HL-60/S4 (cell line): ENCODE data around the gene SAFB2.

ENCODE experiments used
- in situ Hi-C: fragments of 300-500 bp; cut with MboI; formaldehyde crosslinking; loops from 2 replicates; pipeline ENCODE4 v1.14.3; 2022; ENCODE audit warnings: low sequenced_read_pairs

The SAFB2 gene

DNA sequence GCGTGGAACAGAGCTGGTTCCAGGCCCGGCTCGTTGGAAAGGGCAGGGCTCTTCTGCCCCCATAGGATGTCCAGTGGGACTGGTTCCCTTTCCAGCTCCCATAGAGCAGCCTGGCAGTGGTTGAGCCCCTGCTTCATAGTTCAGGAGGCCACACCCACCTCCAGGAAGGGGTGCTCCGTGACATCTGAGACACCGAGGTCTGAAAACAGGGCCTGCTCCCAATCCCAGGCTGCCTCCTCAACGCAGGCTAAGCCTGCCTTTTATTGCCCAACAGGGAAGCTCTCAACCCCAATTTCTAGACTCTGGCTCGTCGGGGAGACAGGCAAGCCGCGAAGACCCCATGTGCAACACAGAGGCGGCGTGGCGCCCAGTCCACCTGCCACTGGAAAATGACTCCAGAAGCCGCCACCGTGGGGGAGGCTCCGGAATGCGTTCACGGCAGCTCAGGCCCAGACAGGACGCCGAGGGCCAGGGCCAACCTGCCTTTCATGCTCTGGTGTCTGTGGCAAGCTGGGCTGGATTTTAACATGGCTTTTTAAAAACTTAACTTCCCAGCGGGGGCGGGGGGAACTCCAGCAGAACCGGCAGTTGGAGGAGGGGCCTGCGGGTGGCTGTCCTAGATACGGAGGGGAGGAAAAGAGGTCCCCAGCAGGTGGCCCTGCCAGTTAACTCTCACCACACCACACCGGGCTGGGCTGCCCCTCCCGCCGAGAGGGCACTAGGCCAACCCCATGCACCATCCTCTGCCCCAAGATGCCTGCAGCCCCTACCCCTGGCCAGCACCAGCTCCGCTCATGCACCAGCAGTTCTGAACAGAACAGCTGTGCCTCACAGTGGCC, 36.9 kb downstream of the SAFB2 start:
- in situ Hi-C loops, result no loop called here

DNA sequence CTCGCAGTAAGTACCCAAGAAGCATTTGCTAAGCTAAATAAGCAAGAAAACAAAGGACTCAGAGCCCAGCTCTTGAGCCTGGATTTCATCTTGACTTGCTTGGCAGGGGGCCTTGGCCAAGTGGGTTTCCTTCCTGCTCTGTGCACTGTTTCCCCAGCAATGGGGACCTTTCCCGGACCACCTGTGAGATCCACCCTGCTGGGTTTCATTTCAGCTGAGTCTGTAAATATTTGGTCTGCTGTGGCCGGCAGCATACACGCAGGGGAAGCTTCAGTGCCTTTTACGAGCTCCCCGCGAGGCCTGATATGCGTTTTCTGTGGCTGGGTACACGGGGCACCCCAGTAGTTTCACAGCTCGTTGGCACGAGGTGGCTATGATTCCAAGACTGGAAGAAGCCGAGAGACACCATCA, 42.4 kb downstream of the SAFB2 start:
- in situ Hi-C loops, result no loop called here

DNA sequence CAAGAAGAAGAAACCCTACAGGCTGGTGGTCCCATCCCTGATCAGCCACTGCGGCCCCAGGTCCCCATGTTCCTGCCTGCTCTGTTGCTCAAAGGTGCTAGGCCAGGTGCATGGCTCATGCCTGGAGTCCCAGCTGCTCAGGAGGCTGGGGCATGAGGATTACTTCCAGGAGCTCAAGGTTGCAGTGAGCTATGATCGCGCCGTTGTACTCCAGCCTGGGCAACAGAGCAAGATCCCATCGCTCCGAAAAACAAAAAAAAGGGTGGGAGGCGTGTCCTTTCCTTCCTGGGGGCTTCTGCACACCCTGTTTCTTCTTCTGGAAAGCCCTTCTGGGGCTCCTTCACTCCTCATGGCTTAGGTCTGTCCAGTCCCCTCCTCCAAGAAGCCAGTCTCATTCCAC, 42.9 kb downstream of the SAFB2 start:
- in situ Hi-C loops, result no loop called here

DNA sequence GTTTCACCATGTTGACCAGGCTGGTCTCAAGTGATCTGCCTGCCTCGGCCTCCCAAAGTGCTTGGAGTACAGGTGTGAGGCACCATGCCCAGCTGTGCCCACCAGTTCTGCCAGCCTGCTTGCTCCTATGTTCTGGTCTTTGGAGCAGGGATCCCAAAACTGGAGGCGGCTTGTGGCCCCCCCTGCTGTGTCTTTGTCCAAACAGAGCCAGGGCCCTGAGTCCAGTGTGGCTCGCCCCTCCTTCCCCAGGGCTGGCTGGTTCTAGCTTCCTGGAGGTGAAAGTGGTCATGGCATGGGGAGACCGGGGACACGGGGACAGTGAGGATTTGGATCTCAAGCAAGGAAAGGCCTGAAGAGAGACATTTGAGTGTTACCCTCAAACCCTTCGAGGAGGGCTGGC, 43.3 kb downstream of the SAFB2 start:
- in situ Hi-C loops, result no loop called here

DNA sequence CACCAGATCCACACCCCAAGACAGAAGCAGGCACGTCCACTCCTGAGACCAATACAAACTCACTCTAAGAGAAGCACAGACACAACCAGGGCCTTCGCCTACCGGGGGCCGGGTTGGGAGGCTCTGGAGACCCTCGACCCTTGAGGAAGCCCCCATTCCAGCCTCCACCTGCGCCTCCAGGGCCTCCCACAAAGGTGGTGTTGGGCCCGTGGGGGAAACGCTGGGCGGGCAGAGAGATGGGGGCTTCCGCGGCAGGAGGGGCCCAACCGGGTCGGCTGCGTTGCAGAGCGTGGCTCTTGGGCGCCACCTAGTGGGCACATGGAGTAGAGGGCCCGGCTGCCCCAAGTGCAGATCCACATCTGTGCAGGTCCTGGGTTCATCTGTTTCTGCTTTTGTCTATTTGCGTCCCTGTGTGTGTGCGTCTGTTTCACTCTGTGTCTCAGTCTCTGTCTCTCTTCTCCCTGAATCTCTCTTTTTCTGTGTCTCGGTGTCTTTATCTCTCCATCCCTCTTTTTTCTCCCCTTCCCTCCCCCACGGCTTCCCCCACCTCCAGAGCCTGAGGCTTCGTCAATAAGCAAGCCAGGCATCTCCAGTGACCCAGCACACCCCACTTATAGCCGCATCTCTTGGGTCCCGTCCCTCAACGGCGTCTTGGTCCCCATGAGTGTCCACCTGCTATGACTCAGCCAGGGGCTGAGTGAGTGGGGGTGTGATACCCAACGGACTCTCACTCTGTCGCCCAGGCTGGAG, 44.3 kb downstream of the SAFB2 start:
- in situ Hi-C loops, result no loop called here

DNA sequence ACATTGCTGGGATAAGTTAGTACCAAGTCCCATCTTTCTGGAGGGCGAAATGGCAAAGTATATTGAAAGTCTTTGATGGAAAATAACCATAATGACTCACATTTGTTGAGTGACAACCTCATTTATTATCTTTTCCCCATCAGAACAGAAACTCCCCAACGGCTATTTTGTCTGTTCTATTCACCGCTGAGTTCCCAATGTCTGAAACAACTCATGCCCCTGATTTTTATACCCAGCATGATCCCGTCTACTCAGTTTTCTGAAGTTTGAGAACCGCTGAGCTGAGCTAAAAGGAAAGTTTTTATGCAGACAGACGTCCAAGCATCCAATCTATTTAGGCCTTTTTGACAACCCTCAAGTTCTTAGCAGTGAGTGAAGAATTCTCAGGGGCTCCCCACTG, 47.0 kb downstream of the SAFB2 start:
- in situ Hi-C loops, result no loop called here

DNA sequence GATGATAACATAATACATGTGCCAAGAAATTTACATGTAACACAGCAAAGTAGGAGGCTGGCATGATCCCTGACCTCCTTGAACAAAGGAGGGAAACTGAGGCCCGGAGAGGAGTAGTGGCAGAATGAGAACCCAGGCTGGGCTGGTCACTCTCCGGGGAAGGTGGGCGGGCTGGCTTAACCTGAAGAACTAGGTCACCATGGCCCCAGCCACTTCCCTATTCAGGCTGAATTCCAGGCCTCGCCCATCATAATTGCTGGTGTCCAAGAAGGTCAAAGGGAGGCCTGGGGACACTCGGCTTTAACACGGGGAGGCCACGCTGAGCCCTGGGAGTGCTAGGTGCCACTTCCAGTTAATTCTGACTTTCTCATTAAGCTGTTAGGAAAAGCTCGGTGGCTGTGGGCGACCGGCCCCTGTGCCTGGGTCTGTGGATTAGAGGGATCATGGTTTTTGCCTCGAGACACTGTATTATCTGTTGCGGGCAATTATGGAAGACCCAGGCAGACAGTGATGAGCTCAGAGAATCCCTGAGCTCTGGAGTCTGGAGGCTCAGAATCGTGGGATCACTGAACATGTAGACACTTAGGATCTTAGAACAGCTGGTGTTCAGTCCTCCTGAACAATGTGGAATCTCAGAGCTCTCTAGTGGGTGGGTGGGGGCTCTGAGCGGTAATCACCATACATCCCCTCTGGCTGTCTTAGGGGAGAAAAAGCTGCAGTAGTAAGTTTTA, 49.9 kb downstream of the SAFB2 start:
- in situ Hi-C loops, result no loop called here

DNA sequence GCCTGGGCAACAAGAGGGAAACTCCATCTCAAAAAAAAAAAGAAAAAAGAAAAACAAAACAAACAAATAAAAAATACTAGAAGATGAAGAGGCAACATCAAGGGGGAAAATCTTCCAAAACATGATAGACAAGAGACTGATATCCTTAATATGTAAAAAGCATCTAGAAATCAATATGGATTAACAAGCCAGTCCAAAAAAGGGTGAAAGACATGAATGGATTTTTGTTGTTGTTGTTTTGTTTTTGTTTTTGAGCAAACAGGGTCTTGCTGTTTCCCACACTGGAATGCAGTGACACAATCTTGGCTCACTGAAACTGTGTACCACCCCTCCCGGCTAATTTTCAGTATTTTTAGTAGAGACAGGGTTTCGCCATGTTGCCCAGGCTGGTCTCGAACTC, 50.8 kb downstream of the SAFB2 start:
- in situ Hi-C loops, result no loop called here

DNA sequence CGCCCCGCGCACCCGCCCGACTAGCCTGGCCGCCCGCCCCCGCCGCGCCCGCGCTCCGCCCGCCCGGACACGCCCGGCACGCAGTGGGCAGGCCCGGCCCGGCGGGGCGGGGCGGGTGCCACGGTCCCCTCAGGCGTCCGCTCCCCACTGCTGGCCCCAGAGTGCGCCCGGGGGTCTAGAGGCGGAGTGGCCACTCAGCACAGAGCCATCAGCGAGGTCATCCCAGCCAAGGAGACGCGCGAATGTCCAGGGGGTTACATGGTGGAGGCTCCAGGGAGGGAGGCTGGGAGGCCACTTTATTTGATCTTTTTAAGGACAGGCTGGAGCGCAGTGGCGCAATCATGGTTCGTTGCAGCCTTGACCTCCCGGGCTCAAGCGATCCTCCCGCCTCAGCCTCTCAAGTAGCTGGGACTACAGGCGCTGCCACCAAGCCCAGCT, 54.6 kb downstream of the SAFB2 start:
- in situ Hi-C loops, result no loop called here

DNA sequence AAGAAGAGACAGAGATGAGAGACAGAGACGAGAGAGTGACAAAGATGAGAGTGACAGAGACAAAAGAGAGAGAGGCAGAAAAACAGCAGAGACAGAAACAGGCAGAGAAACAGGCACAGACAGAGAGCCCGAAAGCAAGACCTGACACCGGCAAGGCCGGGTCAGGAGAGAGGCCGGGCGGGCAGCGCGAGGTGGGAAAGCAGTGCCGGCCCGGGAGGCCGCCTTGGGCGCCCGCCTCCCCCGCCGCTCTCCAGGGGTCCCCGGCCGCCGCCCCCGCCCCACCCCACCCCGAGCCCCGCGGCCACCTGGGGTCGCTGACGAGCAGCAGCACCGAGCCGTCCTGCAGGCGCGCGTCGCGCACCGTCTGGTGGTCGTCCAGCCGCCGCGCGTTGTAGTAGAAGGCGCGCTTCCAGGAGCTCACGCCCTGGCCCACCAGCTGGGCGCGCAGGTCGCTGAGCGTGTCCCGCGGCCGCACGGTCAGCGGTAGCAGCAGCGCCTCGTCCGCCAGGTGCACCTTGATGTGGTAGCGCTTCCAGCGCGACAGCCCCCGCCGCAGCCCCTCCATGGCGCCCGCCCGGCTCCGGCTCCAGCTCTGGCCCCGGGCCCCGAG, 55.1 kb downstream of the SAFB2 start, which contains the start of gene TINCR:
Gene TINCR (minus strand): TSS at position 594 of the 610 bp plus-strand sequence.
- in situ Hi-C loops, result no loop called here

DNA sequence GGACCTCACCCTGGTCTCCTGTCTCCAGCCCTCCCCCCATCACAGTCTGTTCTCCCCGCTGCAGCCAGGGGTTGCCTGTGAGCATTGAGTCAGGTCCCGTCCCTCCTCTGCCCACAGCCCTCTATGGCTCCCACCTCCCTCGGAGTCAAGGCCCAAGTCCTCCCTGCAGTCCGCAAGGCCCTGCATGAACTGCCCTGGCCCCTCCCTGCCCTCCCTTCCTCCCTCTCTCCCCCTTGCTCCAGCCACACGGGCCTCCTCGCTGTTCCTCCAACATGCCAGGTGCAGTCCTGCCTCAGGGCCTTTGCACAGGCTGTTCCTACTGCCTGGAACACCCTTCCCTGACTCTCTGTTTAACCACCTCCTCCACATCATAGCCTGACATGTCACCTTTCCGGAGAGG, 57.6 kb downstream of the SAFB2 start:
- in situ Hi-C loops, result no loop called here

DNA sequence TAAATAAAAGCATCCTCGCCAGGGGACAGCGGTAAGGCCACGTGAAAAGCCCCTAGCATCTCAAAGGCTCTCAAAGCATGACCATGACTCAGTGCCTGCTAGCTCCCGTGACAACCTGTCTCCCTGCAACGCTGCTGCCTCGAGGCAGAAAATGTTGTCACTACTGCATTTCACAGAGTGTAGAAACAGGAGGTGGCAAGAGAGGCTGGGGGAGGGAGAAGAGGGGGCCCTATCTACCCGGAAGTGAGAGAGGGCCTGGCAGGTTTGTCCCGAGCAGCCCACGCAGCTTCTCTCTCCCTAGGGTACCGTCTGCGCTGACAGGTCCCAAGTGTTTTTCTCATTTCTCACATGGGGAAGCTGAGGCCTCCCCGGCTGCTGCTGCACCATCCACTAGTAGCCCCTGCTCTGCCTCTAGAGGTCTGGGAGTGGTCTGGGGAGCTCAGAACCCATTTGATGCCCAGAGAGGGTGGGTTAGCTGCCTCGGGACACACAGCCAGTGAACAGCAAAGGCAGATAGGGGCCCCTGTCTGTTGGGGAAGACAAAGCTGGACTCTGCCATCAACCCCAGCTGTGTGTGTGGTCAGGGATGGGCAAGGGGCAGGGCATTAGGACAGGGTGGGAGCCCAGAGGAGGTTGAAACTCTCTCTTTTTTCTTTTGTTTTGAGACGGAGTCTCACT, 58.5 kb downstream of the SAFB2 start:
- in situ Hi-C loops, result no loop called here

DNA sequence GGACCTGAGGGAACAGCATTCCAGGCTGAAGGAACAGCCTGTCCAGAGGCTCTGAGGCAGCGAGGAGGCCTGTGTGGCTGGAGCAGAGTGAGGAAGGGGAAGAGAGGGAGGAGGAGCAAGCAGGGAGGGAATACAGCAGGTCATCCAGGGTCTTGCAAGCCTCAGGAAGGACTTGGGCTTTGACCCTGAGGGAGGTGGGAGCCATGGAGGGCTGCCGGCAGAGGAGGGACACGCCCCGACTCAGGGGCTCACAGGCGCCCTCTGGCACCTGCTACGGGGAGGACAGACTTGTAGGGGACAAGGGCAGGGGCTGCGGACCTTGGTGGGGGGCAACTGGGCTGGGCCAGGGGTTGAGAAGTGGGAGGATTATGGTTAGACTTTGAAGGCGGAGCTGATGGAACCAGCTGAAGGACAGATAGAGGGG, 59.6 kb downstream of the SAFB2 start:
- in situ Hi-C loops, result no loop called here

DNA sequence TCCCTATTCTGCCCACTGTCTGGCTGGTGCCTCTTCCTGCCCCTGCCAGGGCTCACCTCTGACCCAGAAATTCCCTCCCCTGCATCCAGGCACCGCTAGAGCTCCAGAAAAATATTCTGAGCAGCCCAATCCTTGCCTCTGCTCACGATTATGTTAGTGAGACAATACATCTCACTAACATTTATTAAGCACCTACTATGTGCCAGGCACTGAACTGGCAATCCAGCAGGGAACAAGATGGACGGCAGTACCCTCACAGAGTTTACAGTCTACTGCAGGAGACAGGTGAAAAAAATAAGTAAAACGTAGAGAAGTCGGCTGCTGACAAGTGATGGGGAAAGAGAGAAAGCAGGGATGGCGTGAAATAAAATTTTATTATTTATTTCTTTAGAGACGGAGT, 60.3 kb downstream of the SAFB2 start:
- in situ Hi-C loops, result no loop called here

DNA sequence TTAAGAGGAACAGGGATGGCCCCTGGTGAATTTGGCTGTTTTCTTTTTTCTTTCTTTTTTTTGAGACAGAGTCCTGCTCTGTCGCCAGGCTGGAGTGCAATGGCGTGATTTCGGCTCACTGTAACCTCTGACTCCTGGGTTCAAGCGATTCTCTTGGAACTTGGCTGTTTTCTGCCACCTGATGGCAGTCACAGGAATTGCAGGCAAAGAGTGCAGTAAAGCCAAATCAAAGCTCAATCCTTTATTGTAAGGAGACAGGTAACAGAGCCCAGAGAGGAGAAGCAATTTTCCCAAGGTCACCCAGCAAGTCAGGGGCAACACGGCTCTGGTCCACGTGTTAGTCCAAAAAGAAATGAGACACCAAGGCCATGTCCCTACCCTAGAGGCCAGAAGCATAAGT, 61.0 kb downstream of the SAFB2 start:
- in situ Hi-C loops, result no loop called here

DNA sequence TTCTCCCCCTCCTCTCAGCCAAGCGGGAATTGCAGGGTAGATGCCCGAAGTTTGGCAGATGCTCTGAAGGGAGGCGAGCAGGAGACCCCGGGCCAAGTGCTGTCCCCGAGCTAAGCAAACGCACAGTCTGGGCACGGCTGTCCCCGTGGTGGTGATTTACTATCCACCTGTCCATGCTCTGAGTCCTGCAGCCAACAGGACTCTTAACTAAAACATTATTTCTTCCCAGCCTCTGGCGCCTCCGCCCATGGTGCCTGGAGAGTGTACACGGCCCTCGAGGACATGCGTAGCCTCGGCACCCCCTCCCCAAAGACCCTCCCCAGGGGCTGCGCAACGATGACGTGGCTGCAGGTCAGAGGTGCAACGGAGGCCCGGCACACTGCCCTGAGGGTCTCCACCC, 62.4 kb downstream of the SAFB2 start:
- in situ Hi-C loops, result no loop called here

DNA sequence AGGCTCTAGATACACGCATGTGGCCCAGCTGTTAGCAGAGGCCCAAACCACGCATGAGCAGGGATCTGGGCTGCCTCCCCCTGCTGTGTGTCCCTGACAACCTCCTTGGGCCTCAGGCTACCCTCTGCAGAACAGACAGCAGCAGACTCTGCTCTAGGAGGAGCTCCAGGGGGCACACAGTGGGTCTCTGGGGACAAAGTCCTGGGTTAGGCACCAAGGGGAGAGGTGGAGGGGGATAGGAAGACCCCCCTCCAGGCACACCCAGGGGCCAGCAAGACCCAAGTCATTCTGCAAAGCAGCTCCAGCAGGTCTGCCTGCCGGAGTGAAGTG, 62.8 kb downstream of the SAFB2 start:
- in situ Hi-C loops, result no loop called here

DNA sequence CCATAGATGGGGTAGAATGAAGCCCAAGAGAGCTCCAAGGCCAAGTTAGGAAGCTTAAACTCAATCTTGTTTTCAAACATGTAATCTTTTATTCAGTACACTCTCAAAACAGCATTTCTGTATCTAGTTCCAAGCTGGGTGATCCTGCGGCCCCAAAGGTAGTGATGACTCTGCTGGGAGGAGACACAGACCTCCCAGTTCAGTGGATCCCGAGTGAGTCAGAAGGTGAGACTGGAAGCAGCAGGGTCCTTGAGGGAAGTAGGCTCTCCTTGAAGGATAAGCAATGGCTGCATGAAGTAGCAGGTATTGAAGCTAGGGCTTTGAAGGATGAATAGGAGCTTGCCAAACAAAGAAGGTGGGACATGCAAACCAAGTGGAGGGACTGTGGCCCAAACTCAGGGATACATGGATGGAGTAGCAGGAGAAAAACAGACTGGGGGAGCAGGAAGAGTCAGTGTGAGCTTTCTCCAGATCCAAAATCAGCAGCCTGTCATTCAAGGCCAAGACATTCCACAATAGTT, 64.4 kb downstream of the SAFB2 start:
- in situ Hi-C loops, result no loop called here

DNA sequence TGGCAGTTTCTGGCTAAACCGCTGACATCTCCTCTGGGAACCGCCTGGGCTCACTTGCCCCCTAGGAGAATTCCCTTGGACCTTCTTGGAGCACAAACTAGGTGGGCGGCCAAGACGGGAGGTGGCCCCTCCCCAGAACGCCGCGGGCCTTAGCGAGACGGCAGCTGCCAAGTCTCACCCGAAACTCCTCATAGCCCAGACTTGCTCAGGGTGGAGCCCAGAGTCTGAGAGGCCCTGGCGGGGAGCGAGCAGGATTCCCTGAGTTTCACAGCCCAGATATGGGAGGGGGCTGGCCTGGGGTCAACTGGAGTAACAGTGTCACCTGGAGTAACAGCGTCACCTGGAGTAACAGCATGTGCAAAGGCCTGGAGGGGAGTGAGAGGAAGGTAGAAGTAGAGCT, 64.9 kb downstream of the SAFB2 start:
- in situ Hi-C loops, result no loop called here

DNA sequence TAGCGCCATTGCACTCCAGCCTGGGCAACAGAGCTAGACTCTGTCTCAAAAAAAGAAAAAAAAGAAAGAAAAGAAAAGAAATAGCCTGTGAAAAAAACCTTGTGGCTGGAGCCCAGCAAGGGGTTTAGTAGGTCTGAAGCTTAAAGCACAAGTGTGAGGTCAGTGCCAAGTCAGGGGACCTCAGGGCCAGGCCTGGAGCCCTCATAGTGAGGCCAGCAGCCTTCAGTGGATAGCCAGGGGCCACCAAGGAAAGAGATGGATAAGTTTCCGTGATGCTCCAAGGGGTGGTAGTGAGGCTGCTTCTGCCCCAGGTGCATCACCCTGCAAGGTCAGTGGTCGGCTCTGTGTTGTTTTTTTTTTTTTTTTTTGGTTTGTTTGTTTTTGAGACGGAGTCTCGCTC, 67.7 kb downstream of the SAFB2 start:
- in situ Hi-C loops, result no loop called here
